Measurements from ENCODE around the gene ADM2.

DNA sequence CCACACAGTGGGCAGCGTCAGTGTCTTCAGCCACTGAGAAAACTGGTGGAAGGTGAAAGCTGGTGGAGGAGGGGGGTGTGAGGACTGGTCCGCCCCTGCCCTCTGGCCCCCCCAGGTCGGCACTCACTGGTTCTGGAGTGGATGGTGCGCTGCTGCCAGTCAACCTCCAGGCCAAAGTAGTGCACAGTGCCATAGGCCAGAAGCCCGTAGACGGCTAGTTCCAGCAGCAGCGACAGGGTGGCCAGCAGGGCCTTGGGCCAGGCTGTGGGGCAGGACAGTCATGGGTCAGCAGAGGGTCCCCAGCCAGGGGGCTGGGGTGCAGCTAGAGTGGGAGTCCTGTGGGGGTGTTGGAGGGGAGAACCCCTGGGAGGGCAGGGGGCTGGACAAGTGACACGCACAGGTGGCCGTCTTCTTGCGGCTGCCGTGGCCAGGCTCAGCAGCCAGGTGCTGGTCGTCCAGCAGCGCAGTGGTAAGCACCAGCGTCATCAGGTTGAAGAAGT is 24.0 kb downstream of the ADM2 start:
- TF ChIP-seq POLR2A (IDR thresholded peaks at IDR 0.05) = no peak
- TF ChIP-seq, protein P1, sequence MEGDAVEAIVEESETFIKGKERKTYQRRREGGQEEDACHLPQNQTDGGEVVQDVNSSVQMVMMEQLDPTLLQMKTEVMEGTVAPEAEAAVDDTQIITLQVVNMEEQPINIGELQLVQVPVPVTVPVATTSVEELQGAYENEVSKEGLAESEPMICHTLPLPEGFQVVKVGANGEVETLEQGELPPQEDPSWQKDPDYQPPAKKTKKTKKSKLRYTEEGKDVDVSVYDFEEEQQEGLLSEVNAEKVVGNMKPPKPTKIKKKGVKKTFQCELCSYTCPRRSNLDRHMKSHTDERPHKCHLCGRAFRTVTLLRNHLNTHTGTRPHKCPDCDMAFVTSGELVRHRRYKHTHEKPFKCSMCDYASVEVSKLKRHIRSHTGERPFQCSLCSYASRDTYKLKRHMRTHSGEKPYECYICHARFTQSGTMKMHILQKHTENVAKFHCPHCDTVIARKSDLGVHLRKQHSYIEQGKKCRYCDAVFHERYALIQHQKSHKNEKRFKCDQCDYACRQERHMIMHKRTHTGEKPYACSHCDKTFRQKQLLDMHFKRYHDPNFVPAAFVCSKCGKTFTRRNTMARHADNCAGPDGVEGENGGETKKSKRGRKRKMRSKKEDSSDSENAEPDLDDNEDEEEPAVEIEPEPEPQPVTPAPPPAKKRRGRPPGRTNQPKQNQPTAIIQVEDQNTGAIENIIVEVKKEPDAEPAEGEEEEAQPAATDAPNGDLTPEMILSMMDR (IDR thresholded peaks at IDR 0.05) = no peak
